HEK293T (cell line): ENCODE data around the gene KCNK6.

Experiments used
- CTCF ChIA-PET: fragments of 350-600 bp; formaldehyde crosslinking; extraction: SDS; loops from one replicate; lab custom pipeline; 2021; ENCODE audit warnings: antibody characterized with exemption, inconsistent platforms; lab: Yijun Ruan, JAX
- POLR2A ChIA-PET: fragments of 350-600 bp; formaldehyde crosslinking; extraction: SDS; loops from one replicate; lab custom pipeline; 2020; ENCODE audit warnings: antibody characterized with exemption, inconsistent platforms; lab: Yijun Ruan, JAX
- DNase-seq: peaks from one replicate; pipeline ENCODE4 v3.0.0; 2012; ENCODE audit warnings: mixed read lengths; ENCODE audit errors: extremely low spot score
- ARNT ChIP-seq: fragments of 450-650 bp; IDR thresholded peaks from 2 replicates; pipeline ENCODE4 v1.6.1; 2017; ENCODE audit warnings: mild to moderate bottlenecking
- BHLHE40 ChIP-seq: fragments of 450-650 bp; IDR thresholded peaks from 2 replicates; pipeline ENCODE4 v1.6.1; 2016; ENCODE audit warnings: mild to moderate bottlenecking, moderate library complexity, borderline replicate concordance
- CTBP1 ChIP-seq: fragments of 450-650 bp; IDR thresholded peaks from 2 replicates; pipeline ENCODE4 v1.6.1; 2016; ENCODE audit warnings: borderline replicate concordance
- ELF4 ChIP-seq: fragments of 450-650 bp; IDR thresholded peaks from 2 replicates; pipeline ENCODE4 v1.6.1; 2017; ENCODE audit warnings: antibody characterized with exemption
- FOXA1 ChIP-seq: fragments of 450-650 bp; IDR thresholded peaks from 2 replicates; pipeline ENCODE4 v1.6.1; 2016; ENCODE audit warnings: mild to moderate bottlenecking
- FOXK2 ChIP-seq: fragments of 450-650 bp; IDR thresholded peaks from 2 replicates; pipeline ENCODE4 v1.6.1; 2016; ENCODE audit warnings: mild to moderate bottlenecking
- FOXM1 ChIP-seq: fragments of 450-650 bp; IDR thresholded peaks from 2 replicates; pipeline ENCODE4 v1.6.1; 2017; ENCODE audit warnings: mild to moderate bottlenecking, borderline replicate concordance
- HDGF ChIP-seq: fragments of 450-650 bp; IDR thresholded peaks from 2 replicates; pipeline ENCODE4 v1.6.1; 2017; ENCODE audit warnings: antibody characterized with exemption, borderline replicate concordance
- L3MBTL2 ChIP-seq: fragments of 450-650 bp; conservative IDR thresholded peaks from 2 replicates; pipeline ENCODE4 v1.6.1; 2016; ENCODE audit warnings: mild to moderate bottlenecking
- LEF1 ChIP-seq: fragments of 450-650 bp; IDR thresholded peaks from 2 replicates; pipeline ENCODE4 v1.6.1; 2017; ENCODE audit warnings: mild to moderate bottlenecking, borderline replicate concordance
- NFRKB ChIP-seq: fragments of 450-650 bp; IDR thresholded peaks from 2 replicates; pipeline ENCODE4 v1.6.1; 2016; ENCODE audit warnings: mild to moderate bottlenecking, moderate library complexity
- SP1 ChIP-seq: fragments of 450-650 bp; IDR thresholded peaks from 2 replicates; pipeline ENCODE4 v1.6.1; 2017
- SUZ12 ChIP-seq: fragments of 450-650 bp; IDR thresholded peaks from 2 replicates; pipeline ENCODE4 v1.6.1; 2016; ENCODE audit warnings: mild to moderate bottlenecking
- TARDBP ChIP-seq: fragments of 450-650 bp; IDR thresholded peaks from 2 replicates; pipeline ENCODE4 v1.6.1; 2016
- ZNF384 ChIP-seq: fragments of 450-650 bp; IDR thresholded peaks from 2 replicates; pipeline ENCODE4 v1.6.1; 2016
- TF ChIP-seq, protein P1 (sequence below): fragments of 450-650 bp; IDR thresholded peaks from 2 replicates; pipeline ENCODE4 v1.6.1; 2016

The KCNK6 gene

GRCh38 chr19:38277549-38277948 lies 42.1 kb upstream of the KCNK6 start:
- no peak for TF ChIP-seq FOXM1
- TF ChIP-seq CTBP1 = no peak
- TF ChIP-seq, protein P1, sequence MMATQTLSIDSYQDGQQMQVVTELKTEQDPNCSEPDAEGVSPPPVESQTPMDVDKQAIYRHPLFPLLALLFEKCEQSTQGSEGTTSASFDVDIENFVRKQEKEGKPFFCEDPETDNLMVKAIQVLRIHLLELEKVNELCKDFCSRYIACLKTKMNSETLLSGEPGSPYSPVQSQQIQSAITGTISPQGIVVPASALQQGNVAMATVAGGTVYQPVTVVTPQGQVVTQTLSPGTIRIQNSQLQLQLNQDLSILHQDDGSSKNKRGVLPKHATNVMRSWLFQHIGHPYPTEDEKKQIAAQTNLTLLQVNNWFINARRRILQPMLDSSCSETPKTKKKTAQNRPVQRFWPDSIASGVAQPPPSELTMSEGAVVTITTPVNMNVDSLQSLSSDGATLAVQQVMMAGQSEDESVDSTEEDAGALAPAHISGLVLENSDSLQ = no peak
- TF ChIP-seq ELF4 = no peak
- no peak for TF ChIP-seq SP1
- no peak for TF ChIP-seq ZNF384
- TF ChIP-seq L3MBTL2 = no peak
- no peak for TF ChIP-seq ARNT
- TF ChIP-seq NFRKB = no peak
- no peak for TF ChIP-seq FOXK2
- ChIA-PET CTCF (interaction anchor here (0.7 kb wide), 1 partner anchor 33 kb away, joined by 3 read pairs; no protein-coding TSS in a partner anchor), POLR2A (no interaction called here)
- DNase-seq = no peak

DNA sequence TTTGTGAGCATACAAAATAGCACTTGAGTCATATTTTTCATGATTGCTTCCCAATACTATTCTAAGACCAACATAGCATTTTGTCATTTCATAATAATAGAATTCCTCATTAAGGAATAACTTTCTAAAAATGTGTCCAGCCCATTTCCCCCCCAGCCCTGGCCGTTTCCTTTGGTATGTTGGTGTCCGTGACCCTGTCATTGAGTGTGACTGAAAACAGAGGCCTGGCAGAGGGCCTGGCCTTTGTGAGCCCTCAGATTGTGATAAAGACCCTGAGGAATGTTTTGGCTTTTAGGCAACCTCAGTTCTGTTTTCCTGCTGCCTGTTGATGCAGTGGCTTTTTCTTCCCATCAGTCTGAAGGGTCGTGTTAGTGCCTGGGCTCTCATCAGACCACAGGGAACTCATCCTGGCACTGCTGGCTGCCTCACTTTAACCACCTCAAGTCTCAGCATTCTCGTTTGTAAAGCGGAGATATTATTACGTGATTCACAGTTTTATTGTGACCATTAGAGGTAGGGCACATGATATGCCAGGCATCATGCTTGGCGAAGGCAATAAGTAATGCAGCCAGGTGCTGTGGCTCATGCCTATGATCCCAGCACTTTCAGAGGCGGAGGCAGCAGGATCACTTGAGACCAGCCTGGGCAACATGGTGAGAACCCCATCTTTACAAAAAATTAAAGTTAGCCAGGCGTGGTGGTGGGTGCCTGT lies 41.5 kb upstream of the KCNK6 start:
- CTCF ChIA-PET = interaction anchor here (0.7 kb wide), 1 partner anchor 34 kb away, joined by 3 read pairs; no protein-coding TSS in a partner anchor
- POLR2A ChIA-PET = no interaction called here
- no peak for DNase-seq
- no peak for TF ChIP-seq L3MBTL2

DNA sequence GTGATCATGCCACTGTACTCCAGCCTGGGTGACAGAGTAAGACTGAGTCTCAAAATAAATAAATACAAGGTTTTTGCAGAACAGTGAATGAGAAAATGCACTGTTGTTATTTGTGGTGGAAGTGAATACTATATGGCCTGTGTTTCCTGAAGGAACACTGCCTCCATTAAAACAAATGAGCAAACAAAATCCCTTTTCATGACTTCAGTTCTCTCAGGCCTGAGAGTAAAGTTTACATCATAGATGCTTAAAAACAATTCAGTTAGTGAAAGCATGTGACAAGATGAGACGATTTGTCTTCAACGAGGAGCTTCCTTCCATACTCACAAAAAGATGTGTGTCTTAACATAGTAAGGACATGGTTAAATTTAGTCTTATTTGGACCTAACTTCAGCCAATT lies 40.9 kb upstream of the KCNK6 start:
- ChIA-PET POLR2A (no interaction called here), CTCF (no interaction called here)
- TF ChIP-seq FOXA1 (no peak), SUZ12 (no peak), FOXM1 (no peak), L3MBTL2 (no peak), FOXK2 (no peak), CTBP1 (no peak), NFRKB (no peak), ELF4 (no peak), TARDBP (no peak), BHLHE40 (no peak), SP1 (no peak), ARNT (no peak), HDGF (no peak), LEF1 (no peak), ZNF384 (no peak)
- TF ChIP-seq, protein P1 = no peak
- DNase-seq = no peak

- CTCF ChIA-PET = no interaction called here
- no peak for TF ChIP-seq NFRKB
- TF ChIP-seq FOXA1 = no peak
- TF ChIP-seq LEF1 = no peak
- TF ChIP-seq, protein P1 = no peak
- TF ChIP-seq L3MBTL2 = no peak
- no peak for TF ChIP-seq BHLHE40
- TF ChIP-seq ARNT = no peak
- no peak for TF ChIP-seq SP1
- no peak for TF ChIP-seq FOXM1
- TF ChIP-seq CTBP1 = no peak
- no peak for TF ChIP-seq FOXK2
- TF ChIP-seq TARDBP = no peak
- no peak for TF ChIP-seq ZNF384
- no peak for TF ChIP-seq SUZ12
- TF ChIP-seq HDGF = no peak
- TF ChIP-seq ELF4 = no peak
- POLR2A ChIA-PET = no interaction called here
- no peak for DNase-seq
Observed at GRCh38 chr19:38280030-38280921, 39.4 kb upstream of the KCNK6 start.

GRCh38 chr19:38281811-38282566 lies 37.7 kb upstream of the KCNK6 start:
- POLR2A ChIA-PET = no interaction called here
- CTCF ChIA-PET = no interaction called here
- DNase-seq = no peak
- no peak for TF ChIP-seq SP1
- TF ChIP-seq, protein P1 = no peak
